Measurements from ENCODE around the gene ASIC2.

- TF ChIP-seq CTCF (IDR thresholded peaks at IDR 0.05 in 8 of 11, conservative IDR thresholded peaks at IDR 0.05 in 3 of 11), result no peak
- TF ChIP-seq POLR2A (IDR thresholded peaks at IDR 0.05), result no peak
- no peak for TF ChIP-seq POLR2AphosphoS5 (IDR thresholded peaks at IDR 0.05)
Observed at GRCh38 chr17:33096161-33096560, 196.9 kb downstream of the ASIC2 start.
